Inflammatory macrophage treated with lipopolysaccharide for 4 hours (primary cell): ENCODE measurements around the gene HSD11B2.

Source experiments
- DNase-seq: peaks from one replicate; pipeline ENCODE4 v3.0.0-alpha.2; 2020

HSD11B2 gene

GRCh38 chr16:67415872-67416793, 14.8 kb upstream of the HSD11B2 start, which contains the start of gene ZDHHC1:
Gene ZDHHC1, minus strand, starts transcription at chr16:67416477. Its CDS starts 8,702 bp downstream, at chr16:67407775.
- DNase-seq = peak; percentile 50

- DNase-seq = no peak
Observed at GRCh38 chr16:67417333-67418061, 13.4 kb upstream of the HSD11B2 start.

- no peak for DNase-seq
Observed at GRCh38 chr16:67419502-67419901, 11.4 kb upstream of the HSD11B2 start.

GRCh38 chr16:67419931-67420330, 11.0 kb upstream of the HSD11B2 start:
- DNase-seq = no peak

- no peak for DNase-seq
Observed at GRCh38 chr16:67421030-67421429, 9.9 kb upstream of the HSD11B2 start.

GRCh38 chr16:67423015-67423414, 7.9 kb upstream of the HSD11B2 start:
- no peak for DNase-seq

- DNase-seq = no peak
Observed at GRCh38 chr16:67423611-67424260, 7.2 kb upstream of the HSD11B2 start.

GRCh38 chr16:67424261-67424615, 6.7 kb upstream of the HSD11B2 start:
- DNase-seq = no peak

- no peak for DNase-seq
Observed at GRCh38 chr16:67425061-67425460, 5.9 kb upstream of the HSD11B2 start.

- DNase-seq = no peak
Observed at GRCh38 chr16:67425580-67425979, 5.3 kb upstream of the HSD11B2 start.

GRCh38 chr16:67426022-67426421, 4.9 kb upstream of the HSD11B2 start:
- no peak for DNase-seq

- DNase-seq = no peak
Observed at GRCh38 chr16:67426950-67427349, 4.0 kb upstream of the HSD11B2 start.

- DNase-seq = peak; percentile 61
Observed at GRCh38 chr16:67428146-67428731, 2.7 kb upstream of the HSD11B2 start.

GRCh38 chr16:67429053-67429798, 1.7 kb upstream of the HSD11B2 start:
- no peak for DNase-seq

- no peak for DNase-seq
Observed at GRCh38 chr16:67429799-67430503, 970 bp upstream of the HSD11B2 start.

- no peak for DNase-seq
Observed at GRCh38 chr16:67430504-67430976, 381 bp upstream of the HSD11B2 start.

- peak; percentile 20 for DNase-seq
Observed at GRCh38 chr16:67431775-67432505, 1.0 kb downstream of the HSD11B2 start.

- DNase-seq = no peak
Observed at GRCh38 chr16:67432506-67432890, 1.6 kb downstream of the HSD11B2 start.

- no peak for DNase-seq
Observed at GRCh38 chr16:67433131-67433719, 2.3 kb downstream of the HSD11B2 start.

- DNase-seq = no peak
Observed at GRCh38 chr16:67435758-67436164, 4.8 kb downstream of the HSD11B2 start.
